OCI-LY7 (cell line): ENCODE results near the gene AGER. TPM values are rescaled to one million over a fixed set of nuclear protein-coding genes. Genes with fewer than 3 reads are reported as not detected.

Experiments
- BruUV-seq: library from RNA; stranded (reverse); fragments of 400-500 nt; replicated peaks from 2 replicates; lab custom pipeline; 2021; lab: Mats Ljungman, UMichigan
- CTCF ChIA-PET: fragments of 300-600 bp; sonication (Branson Sonifier 250); formaldehyde crosslinking; loops from one replicate; lab custom pipeline; 2022; ENCODE audit warnings: antibody characterized with exemption; ENCODE audit not compliant: unreplicated experiment; lab: Charles Lee
- POLR2A ChIA-PET: fragments of 300-600 bp; sonication (Branson Sonifier 250); formaldehyde crosslinking; loops from one replicate; lab custom pipeline; 2022; ENCODE audit warnings: antibody characterized with exemption; lab: Charles Lee
- DNase-seq: peaks from one replicate; pipeline ENCODE4 v3.0.0-alpha.2; 2015; ENCODE audit warnings: low spot score
- H2AFZ ChIP-seq: fragments of 200-600 bp; sonication (generic), shearing (Covaris generic); 2 replicates; pipeline ENCODE4 v1.6.1; 2014; ENCODE audit warnings: mild to moderate bottlenecking, antibody characterized with exemption, low read length, moderate library complexity
- H3K27ac ChIP-seq: fragments of 200-600 bp; sonication (generic); 2 replicates; pipeline ENCODE4 v1.5.1; 2014; ENCODE audit warnings: mixed run types, low read depth, mild to moderate bottlenecking, moderate library complexity, low read length, inconsistent platforms; ENCODE audit not compliant: poor library complexity, severe bottlenecking
- H3K36me3 ChIP-seq: fragments of 200-600 bp; sonication (generic); 2 replicates; pipeline ENCODE4 v1.6.1; 2014; ENCODE audit warnings: mild to moderate bottlenecking, antibody characterized with exemption, low read length, moderate library complexity, mixed read lengths; ENCODE audit not compliant: insufficient read depth
- H3K4me1 ChIP-seq: fragments of 200-600 bp; sonication (generic); 2 replicates; pipeline ENCODE4 v1.5.1; 2014; ENCODE audit warnings: mild to moderate bottlenecking, low read length; ENCODE audit not compliant: insufficient read depth, poor library complexity, severe bottlenecking
- H3K4me2 ChIP-seq: fragments of 200-600 bp; sonication (generic); 2 replicates; pipeline ENCODE4 v1.6.1; 2014; ENCODE audit warnings: mild to moderate bottlenecking, low read length
- H3K4me3 ChIP-seq: fragments of 200-600 bp; sonication (generic); 2 replicates; pipeline ENCODE4 v1.5.1; 2014; ENCODE audit warnings: mild to moderate bottlenecking, low read depth, low read length; ENCODE audit not compliant: poor library complexity, severe bottlenecking
- H3K79me2 ChIP-seq: fragments of 200-600 bp; sonication (generic); 2 replicates; pipeline ENCODE4 v1.6.1; 2016; ENCODE audit warnings: low read depth, mild to moderate bottlenecking, low read length, moderate library complexity, mixed read lengths; ENCODE audit not compliant: insufficient read depth
- H3K9me2 ChIP-seq: fragments of 200-600 bp; sonication (generic); 2 replicates; pipeline ENCODE4 v1.6.1; 2016; ENCODE audit warnings: mild to moderate bottlenecking, low read length, mixed read lengths; ENCODE audit not compliant: insufficient read depth
- H3K9me3 ChIP-seq: fragments of 200-600 bp; sonication (generic); 2 replicates; pipeline ENCODE4 v1.6.1; 2014; ENCODE audit warnings: mild to moderate bottlenecking, mixed run types, low read length, mixed read lengths
- H4K20me1 ChIP-seq: fragments of 200-600 bp; sonication (generic); 2 replicates; pipeline ENCODE4 v1.6.1; 2014; ENCODE audit warnings: mild to moderate bottlenecking, antibody characterized with exemption, low read length, moderate library complexity, mixed read lengths; ENCODE audit not compliant: insufficient read depth
- CTCF ChIP-seq: fragments of 200-600 bp; sonication (generic); conservative IDR thresholded peaks from 2 replicates; pipeline ENCODE4 v1.5.1; 2014; ENCODE audit warnings: mild to moderate bottlenecking, antibody characterized with exemption, low read length, moderate library complexity, mixed read lengths
- EZH2phosphoT487 ChIP-seq: fragments of 200-600 bp; sonication (generic); IDR thresholded peaks from 2 replicates; pipeline ENCODE4 v1.6.1; 2018; ENCODE audit warnings: low read depth, borderline replicate concordance, mild to moderate bottlenecking, mixed run types, antibody characterized with exemption, low read length, moderate library complexity, mixed read lengths
- intact Hi-C: fragments of 100-400 bp; cut with micrococcal nuclease; formaldehyde crosslinking; loops from one replicate; pipeline ENCODE4 v1.10.0; 2022; ENCODE audit not compliant: unreplicated experiment
- total RNA-seq, 2 experiments: library from RNA; depleted of rRNA in 1 of 2; stranded (reverse); fragments of >200 nt in 1 of 2; shearing (Covaris generic) in 1 of 2; gene quantifications; 2 replicates each; pipeline ENCODE4 v1.2.3, GENCODE V29; 2014 to 2022

Gene AGER
- total RNA-seq, 2 experiments from 2014 or later, result 6.7 to 26.9 TPM

DNA sequence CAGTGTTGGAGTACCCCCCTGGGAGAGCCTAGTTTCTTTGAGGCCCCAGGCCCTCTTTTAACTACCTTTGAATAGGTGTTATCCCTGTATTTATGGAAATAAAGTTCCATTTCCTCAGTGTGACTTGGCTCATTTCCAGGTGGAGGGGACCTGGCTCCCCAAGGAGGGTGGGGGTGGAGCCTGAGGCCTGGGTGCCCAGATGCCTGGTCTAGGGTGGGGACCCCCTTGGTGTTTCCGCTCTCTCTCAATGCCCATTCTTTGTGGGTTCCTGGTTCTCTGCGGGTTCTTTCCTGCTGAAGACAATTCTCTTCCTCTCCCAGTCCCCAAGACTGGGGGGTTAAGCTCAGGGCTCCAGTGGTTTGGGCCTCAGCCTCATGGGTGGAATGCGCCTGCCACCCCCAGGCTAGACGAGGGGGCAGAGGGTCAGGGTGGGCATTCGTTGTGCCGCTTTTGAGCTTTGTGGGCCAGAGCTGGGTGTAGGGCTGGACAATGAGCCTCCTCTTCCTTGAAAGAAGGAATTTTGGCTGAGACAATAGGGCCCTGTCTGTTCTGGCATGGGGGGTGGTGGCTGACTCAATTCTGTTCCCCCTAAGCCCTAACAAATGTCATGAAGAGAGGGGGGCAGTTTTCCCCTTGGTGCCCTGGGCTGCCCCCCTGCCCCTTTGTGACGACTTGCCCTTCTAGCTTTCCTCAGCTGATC lies 20.3 kb downstream of the AGER start:
- intact Hi-C loops, result no loop called here
- CTCF ChIA-PET, result no interaction called here
- TF ChIP-seq EZH2phosphoT487 (no peak), CTCF (no peak)
- Histone ChIP-seq H3K9me2 (no peaks in the 10 kb centered on the region), H3K4me2 (no peak overlapping the region), H3K79me2 (no peaks in the 10 kb centered on the region), H3K4me3 (no peak overlapping the region), H3K4me1 (peaks cover 10% of the 10 kb centered on the region), H3K36me3 (peaks cover 52% of the 10 kb centered on the region), H2AFZ (no peak overlapping the region), H3K27ac (no peak overlapping the region), H3K9me3 (no peaks in the 10 kb centered on the region), H4K20me1 (no peaks in the 10 kb centered on the region)
- POLR2A ChIA-PET, result interaction anchor here (0.5 to 0.6 kb wide), 2 partner anchors 20 to 511 kb away, joined by 3 read pairs; partner anchors contain the start of gene BAG6
- DNase-seq, result no peak
- BruUV-seq, result no TSS peak

GRCh38 chr6:32158052-32158451 lies 26.0 kb downstream of the AGER start:
- no peak for DNase-seq
- Histone ChIP-seq H3K9me2 (no peaks in the 10 kb centered on the region), H3K27ac (no peak overlapping the region), H3K4me2 (no peak overlapping the region), H2AFZ (no peak overlapping the region), H3K9me3 (no peaks in the 10 kb centered on the region), H3K36me3 (peaks cover 52% of the 10 kb centered on the region), H3K4me3 (no peak overlapping the region), H3K4me1 (peaks cover 18% of the 10 kb centered on the region), H3K79me2 (no peaks in the 10 kb centered on the region; the same call in 1 of the 2 replicates), H4K20me1 (no peaks in the 10 kb centered on the region)
- ChIA-PET CTCF (no interaction called here), POLR2A (no interaction called here)
- BruUV-seq, result no TSS peak
- intact Hi-C loops, result no loop called here
- no peak for TF ChIP-seq CTCF
- no peak for TF ChIP-seq EZH2phosphoT487

GRCh38 chr6:32156891-32157290 lies 27.2 kb downstream of the AGER start:
- DNase-seq, result no peak
- CTCF ChIA-PET, result no interaction called here
- TF ChIP-seq EZH2phosphoT487 (no peak), CTCF (no peak)
- Histone ChIP-seq H3K27ac (no peak overlapping the region), H3K9me2 (no peaks in the 10 kb centered on the region), H4K20me1 (no peaks in the 10 kb centered on the region), H3K4me3 (no peak overlapping the region), H3K36me3 (peaks cover 40% of the 10 kb centered on the region), H3K4me2 (no peak overlapping the region), H3K4me1 (peaks cover 23% of the 10 kb centered on the region), H2AFZ (no peak overlapping the region), H3K79me2 (no peaks in the 10 kb centered on the region; the same call in 1 of the 2 replicates), H3K9me3 (no peaks in the 10 kb centered on the region)
- intact Hi-C loops, result no loop called here
- BruUV-seq, result no TSS peak
- POLR2A ChIA-PET, result no interaction called here
